NCI-H510A (cell line): ENCODE results near the gene CERS2.

Experiments
- DNase-seq: peaks from one replicate; lab custom pipeline; 2025; lab: John Stamatoyannopoulos, UW

CERS2 gene

DNA sequence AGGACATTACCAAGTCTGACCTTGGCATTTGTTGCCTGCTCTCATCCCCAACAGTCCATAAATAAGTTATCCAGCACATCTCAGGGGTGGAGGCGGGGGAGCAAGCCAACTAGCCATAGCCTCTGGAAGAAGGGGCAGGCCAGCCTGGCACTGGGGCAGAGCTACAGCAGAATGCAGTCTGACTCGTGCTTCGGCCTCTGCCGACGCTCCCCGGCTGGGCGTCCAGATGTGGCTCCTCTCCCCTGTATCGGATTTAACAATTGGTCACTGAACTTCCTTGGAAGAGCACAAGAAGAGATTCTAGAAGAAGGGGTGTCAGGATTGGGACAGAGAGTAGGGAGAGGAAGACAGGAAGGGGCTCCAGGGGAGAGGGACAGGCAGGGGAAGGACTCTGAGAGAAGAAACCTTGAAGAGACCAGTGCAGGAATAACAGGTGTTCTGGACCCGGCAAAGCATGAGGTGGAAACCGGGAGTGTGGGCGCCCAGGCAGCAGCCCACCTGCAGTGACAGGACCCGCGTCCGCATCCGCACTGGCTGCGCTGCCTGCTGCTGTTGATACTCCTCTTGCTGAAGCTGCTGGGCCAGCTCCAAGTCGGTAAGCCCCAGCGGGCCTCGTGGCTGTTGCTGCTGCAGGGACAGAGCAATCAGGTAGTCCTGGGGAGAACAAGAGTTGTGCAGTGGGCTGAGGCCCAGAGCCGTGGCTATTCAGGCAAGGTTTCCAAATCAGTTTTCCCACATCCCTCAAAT, 22.7 kb upstream of the CERS2 start:
- no peak for DNase-seq

DNA sequence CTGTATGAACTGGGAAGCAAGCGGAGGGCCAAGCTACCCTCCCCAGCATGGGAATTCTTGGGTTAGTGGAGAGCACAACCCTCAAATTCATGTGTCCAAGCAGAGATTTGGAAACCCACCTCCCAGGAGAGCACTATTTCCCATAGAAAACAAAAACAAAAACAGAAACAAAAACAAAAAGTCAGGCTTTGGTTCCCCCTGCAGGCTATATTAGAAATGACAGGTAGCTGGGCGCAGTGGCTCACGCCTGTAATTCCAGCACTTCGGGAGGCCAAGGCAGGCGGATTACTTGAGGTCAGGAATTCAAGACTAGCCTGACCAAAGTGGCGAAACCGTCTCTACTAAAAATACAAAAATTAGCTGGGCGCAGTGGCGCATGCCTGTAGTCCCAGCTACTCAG, 21.3 kb upstream of the CERS2 start:
- no peak for DNase-seq

DNA sequence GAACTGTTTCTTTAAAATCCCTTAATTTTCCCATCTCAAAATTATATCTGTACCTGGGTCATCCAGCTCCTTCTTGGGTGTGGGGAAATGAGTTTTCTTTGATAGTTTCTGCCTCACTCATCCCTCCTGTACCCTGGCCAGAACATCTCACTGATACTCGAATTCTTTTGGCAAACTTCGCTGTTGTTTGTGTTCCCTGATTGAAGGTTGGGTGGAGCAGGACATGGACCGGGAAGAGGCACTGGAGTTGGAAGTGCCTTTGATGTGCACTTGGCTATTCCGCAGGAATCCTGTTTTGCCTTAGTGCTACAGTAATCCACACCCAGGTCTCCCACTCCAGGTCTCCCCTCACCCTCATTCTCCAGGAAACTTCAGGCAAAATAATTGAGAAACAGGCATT, 20.8 kb upstream of the CERS2 start:
- DNase-seq: no peak

DNA sequence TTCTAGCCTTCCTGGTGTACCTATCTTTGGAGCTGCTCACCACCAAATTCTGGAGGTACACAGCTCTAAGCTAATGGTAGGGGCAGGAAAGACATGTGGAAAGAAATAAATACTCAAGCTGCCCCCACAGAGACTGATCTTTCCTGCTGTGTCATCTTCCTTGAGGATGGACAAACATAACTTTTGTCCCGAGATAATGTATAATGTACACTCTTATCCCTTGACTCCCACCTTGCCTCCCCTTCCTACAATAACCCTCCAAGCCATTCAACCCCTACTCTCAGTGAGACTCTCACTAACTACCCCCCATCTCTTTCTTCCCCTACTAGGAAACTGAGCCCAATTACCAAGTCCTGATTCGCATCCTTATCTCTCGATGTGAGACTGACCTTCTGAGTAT, 19.6 kb upstream of the CERS2 start:
- no peak for DNase-seq

DNA sequence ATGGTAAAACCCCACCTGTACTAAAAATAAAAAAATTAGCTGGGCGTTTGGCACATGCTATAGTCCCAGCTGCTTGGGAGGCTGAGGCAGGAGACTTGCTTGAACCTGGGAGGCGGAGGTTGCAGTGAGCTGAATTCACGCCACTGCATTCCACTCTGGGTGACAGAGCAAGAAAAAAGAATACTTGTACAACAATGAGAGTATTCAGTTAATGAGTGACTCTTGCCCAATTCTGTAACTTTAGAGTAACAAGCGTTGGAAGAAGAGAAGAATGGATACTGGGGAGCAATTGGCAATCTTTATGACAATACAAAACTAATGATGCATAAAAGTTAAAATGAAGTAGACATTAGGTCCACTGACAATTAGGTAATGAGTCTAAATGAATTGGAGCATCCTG, 18.0 kb upstream of the CERS2 start:
- DNase-seq: no peak

DNA sequence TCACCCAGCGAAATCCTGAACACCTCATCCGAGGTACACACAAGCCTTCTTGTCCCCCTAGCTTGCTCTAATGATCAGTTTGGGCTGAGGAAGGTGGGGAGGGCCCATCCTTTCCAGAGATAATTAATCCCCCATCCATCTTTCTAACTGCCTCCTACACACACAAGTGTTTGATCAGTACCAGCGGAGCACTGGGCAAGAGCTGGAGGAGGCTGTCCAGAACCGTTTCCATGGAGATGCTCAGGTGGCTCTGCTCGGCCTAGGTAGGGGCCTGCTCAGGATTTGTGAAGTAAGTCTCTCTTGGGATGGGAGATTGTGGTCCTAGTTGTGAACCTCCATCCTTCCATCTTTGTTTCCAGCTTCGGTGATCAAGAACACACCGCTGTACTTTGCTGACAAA, 13.3 kb upstream of the CERS2 start:
- DNase-seq: peak; percentile 43

DNA sequence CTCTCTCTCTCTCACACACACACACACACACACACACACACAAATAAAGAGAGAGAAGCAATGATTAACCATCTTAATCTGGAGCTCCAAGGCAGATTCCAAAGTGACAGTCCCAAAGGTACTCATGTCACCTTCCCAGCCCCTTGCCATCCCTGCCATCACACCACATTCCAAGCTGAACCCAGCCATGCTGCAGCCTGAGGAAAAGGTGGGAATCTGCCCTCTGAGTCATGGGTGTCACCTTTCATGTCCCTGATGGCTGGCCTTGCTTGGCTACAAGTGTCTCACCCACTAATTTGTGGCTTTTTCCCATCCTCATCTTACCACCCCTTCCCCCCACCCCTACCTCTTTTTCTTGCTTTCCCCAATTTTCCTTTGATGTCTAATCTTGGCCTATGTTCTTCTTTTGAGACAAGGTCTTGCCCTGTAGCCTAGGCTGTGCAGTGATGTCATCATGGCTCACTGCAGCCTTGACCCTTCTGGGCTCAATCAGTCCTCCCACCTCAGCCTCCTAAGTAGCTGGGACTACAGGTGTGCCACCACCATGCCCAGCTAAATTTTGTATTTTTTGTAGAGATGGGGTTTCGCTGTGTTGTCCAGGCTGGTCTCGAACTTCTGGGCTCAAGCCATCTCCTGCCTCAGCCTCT, 10.7 kb upstream of the CERS2 start:
- DNase-seq: no peak

DNA sequence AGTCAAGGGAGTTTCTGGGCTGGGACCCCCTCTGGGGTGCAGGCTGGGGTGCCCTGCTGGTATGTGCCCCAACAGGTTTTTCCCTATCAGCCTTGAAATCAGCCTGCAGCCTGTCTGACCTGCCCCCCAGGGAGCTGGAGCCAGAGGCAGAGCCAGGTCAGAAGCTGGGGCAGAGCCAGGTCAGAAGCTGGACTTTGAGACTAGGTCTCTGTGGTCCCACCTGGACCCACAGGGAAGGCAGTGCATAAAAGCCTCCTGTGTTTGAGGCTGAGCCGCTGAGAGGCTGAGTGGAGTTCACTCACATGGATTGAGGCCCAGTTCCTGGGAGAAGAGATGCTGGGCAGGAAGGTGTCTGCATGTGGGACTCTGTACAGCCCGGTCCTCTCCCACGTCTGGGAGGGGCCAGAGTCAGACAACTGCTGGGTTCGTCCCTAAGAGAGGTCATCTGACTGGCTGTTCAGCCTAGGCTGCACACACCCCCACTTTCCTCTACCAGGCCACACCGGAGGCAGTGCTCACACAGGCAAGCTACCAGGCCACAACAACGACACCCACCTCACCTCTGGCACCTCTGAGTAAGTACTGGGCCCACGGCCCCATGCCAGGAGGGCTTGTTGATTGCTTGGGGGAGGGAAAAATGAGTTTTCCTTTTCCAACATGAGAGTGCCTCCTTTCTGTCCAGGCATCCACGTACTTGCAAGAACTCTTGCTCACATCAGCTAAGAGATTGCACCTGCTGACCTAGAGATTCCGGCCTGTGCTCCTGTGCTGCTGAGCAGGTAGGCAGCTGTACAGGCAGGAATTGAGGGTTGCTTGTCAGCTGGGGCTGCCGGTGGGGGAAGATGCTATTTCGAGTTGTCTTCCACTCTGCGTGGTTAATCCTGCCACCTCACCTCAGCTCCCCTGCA, 7.4 kb upstream of the CERS2 start, which contains the start of gene ANXA9:
ANXA9 (plus strand) TSS at position 488 of the 908 bp plus-strand sequence. CDS start 814 bp downstream, outside the sequence.
- peak; percentile 44 for DNase-seq

DNA sequence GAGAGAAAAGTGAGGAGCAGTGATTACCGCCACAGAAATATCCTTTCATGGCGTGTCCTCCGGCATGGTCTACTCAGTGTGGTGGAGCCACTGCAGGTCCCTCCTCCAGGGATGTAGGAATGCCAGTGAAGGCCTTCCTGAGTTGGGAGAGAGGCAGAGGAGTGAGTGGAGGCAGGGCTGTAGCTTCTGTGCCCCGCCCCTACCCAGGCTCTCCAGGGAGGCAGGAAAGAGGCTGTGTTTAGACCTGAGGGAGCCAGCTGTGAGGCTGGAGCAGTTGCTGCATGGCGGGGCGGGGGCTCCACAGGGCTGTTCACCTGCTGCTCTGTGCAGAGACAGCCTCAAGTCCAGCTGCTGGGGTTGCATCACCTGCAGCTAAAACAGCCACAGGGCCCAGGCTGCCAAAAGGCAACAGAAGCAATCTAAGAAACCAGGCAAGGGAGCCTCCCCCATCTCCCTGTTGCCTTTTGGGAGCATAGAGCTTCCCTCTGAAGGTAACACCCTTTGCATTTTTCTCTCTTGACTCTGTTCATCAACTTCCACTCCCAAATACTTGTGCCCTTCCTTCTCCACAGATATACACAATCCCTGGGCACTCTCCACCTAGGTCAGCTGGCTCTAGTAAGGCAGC, 6.7 kb upstream of the CERS2 start:
- DNase-seq: peak; percentile 95

DNA sequence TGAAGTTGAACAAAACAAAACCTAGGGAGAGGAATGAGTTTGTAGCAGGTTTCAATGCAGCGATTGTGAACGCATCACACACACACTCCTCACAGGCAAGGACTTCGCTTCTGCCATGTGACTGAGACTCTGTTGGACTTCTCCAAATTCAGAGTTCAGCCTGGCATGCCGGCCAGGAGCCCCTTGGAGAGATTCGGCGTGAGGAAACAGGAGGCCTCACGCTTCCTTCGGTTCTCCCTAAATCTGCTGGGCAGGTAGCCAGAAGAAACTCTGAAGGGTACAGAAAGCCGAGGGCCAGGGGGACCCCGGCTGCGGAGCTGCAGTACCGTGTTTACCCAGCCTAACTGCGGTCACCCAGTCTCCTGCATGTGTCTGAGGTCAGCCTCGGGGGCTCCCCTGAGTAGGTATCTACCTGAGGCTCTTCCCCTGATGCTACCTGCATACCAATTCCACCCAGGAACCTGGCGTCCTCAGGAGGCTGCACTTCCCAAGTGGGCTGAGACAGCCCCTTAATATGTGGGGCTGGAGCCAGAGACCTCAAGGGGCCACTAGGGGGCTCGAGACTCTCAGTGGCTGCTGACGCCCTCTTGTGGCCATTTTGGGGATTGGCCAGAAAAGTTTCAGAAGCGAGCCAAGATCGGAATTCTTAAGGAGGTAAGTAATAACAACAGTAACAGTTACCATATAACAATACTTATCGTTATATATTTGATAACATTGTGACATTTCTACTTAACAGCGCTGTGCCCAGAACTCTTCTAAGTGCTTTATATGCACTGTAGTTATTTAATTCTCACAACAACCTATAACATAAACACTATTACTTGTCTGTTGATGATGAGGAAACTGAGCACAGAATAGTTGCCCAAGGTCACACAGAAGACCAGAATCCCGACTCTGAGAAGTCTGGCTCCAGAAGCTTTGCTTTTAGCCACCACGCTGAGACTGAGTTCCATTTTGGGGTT, 4.7 kb upstream of the CERS2 start:
- peak; percentile 60 for DNase-seq

DNA sequence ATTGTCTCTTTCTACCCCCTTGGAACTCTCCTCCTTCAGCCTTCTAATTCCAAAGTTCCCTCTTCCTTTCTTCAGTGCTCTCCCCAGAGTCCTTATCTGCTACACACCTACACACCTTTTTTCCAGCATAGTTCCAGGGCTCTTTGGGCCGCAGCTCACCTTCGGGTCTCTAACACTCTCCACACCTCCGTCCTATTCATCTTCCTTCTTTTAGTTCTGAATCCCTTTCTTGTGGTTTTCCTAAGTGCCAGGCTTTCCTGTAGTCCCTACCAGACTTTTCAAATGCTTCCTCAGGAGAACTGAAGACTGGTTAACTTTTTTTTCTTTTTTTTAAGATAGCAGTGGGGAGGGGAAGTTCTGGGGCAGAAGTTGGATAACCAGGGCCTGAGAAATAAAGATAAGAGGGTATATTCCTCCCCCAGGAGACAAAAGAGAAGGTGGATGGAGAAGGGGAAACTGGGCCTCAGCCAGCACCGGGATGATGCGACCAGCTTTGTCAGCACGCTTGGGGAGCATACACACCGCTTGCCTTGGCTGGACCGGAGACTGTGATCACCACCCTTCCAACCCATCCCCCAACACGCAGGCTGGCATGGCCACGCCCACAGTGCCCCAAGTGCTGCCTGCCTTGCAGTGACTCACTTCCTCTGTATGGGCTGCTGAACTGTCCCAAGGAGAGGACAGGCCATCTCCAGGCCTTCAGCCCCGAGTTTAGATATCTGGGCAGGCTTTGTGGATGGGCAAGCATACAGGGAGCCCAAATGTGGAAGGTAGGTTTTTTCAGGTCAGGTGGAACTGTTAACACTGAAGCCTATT, 2.5 kb upstream of the CERS2 start:
- DNase-seq: peak; percentile 82

DNA sequence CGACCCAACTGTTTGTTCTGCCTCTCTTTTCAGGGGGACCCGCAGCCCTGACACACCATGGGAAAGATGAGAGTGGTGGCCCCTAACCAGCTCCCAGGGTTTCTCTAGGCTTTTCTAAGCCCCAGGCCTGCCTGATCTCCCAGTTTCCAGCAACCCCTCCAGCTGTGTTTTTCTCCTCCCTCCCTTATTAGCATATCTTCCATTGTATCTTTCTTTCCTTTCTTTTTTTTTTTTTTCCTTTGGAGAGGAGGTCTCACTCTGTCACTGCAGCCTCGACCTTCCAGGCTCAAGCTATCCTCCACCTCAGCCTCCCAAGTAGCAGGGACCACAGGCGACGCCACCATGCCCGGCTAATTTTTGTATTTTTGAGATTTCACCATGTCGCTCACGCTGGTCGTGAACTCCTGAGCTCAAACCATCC, 1.8 kb upstream of the CERS2 start:
- no peak for DNase-seq

DNA sequence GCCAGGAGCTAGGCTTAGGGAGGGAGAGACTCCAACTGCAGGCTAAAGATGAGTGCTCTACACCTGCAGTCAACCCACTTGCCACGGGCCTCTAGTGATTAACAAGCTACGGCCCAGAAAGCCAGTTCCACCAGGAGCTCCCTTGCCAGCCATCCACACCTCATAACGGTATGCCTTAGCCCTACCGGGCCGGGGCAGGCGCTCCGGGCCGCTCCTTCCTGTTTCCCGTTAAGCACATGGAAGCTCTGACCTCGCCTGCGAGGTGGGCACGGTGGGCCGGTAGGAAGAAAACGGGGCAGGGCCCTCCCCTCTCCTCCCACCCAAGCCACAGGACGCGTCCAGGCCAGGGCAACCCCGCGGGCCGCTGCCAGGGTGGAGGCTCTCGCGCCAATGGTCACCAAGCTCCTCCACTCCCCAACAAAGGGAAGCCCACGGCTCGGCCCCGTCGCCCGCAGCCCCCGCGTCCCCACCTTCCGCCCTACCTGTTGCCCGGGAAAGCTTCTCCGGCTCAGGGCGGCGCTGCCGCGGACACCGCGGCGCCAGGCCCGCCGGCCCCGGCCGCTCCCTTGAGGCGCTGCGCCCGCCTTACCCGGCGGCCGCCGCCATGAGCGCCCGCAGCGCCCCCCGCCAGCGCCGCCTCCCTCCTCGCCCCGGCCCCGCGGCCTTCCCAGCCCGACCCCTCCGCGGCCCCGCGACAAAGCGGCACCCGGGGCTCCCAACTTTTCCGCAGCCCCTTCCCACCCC, 627 bp downstream of the CERS2 start:
- no peak for DNase-seq

DNA sequence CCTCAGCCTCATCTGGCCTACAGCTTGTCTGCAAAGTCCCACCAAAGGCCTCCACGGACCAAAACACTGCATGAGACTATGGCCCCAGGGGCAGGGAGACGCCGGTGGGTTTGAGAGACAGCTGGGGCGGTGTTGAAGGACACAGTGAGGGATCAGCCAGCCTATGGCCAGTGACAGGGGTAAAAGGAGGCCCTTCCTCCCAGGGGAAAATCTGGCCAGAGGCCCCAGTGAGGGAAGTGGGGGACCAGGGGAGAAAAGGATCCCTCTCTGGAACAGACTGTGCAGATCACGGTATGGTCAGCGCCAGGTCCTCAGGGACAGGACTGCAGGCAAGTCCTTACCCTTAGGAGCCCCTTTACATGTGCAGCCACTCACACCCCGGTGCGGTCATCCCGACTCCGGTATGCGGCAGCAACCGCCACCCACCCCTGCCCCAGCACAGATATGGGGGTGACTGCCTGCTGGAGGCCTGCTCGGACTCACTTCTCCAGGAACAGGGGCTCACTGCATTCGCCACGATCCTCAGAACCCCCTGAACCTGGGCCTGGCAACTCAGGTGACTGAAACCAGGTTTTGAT, 1.3 kb downstream of the CERS2 start:
- DNase-seq: no peak

DNA sequence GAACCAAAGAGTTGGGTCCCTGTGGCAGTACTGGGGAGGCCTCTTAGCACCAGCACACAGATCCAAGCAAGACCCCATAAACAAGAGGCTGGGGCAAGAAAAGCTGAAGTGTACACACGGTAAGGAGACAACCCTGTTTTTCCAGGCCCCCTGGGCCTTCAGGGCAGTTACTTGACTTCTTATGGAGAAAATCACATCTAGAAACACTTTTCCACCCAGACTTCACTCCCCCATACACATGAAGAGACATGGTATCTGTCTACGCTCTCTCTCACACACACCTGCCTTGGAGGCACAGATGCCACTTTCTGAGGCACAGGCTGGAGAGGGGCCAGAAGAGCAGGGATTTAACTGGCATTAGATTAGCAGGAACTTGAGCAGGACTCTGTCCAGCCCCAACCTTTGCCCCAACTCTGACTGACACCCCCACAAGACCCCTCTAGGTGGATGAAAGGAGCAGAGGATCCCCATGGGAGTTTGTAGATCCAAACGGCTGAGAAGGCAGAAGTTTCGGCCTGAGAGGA, 2.2 kb downstream of the CERS2 start:
- no peak for DNase-seq

DNA sequence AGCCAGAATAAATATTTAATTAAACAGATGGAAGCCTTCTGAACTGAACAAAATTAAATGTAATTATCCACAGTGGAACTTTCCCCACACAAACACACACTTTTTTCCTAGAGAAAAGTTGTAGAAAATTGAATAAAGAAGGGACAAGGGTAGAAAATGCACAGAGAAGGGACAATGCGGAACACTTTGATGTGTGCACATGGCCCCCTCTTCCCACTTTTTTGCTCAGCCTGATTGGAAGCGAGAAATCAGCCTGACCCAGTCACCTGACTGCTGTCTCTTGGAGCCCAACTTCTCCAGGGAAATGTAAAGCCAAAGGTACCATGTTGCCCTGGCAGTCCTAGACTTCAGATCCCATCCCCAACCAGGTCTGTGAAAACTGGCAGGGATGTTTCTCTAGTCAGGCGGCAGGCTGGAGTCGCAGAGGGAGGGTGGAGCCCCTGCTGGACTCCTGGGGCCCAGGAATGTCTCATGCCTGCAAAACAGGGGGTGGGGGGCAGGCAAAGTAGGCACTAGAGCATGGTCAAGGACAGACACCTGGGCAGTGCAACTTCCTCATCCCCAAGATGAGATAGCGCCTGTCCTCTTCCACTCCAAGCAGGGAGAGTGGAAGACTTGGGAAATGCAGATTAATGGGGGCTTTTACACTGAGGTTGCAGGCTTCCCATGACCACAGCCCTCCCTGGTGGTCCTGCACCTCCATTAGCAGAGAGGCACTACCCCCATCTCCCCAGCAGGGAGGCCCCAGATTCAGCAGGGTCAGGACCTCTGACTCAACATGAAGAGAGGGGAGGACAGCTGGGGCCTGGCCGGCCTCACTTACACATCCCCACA, 2.8 kb downstream of the CERS2 start:
- no peak for DNase-seq

DNA sequence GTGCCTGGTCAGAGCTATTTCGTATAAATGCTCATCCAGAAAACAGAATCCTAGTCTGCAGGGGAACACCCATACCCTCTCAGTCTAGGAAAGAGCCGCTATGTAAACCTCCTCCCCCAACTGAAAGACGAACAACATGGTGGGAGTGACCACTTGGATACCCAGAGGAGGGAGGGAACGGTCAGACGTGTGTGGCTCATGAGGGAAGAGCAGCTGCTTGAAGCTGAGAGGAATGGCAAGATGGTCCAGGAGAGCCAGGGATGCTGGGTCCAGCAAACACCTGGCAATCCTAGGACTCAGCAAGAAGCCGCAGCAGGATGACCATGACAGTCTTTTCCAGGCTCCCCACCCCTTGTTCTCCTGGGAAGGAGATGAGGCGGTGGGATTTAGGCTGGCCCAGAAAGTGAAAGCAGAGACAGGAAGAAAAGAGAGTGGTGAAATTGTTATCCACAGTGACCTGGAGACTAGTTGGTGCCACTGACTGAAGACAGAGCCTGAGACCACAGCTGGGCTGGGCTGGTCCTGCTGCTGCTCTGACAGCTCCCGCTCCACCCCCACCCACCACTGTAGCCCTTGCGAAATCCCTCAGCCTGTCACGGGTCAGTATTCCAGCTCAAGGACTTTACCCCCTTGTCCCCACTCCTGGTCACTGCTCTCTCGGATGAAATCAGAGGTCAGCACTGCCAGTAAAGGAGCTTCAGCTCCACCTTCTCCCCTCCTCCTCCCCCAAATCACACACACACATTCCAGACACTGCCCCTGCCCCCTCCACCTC, 3.6 kb downstream of the CERS2 start:
- no peak for DNase-seq
